Measurements from ENCODE around the gene BRIP1.

BRIP1 gene

GRCh38 chr17:61641084-61641483 is 222.2 kb downstream of the BRIP1 start:
- Histone ChIP-seq H2AFZ (no peak overlapping the region), H3K9me3 (ENCODE audit: control insufficient read depth, low read length) (no peaks in the 10 kb centered on the region), H3K9ac (no peak overlapping the region), H3K4me3 (ENCODE audit: low read depth, low read length) (no peak overlapping the region), H3K4me2 (ENCODE audit: low read length) (no peak overlapping the region), H3K27me3 (ENCODE audit: control insufficient read depth, insufficient read depth, low read length) (no peaks in the 10 kb centered on the region), H3K79me2 (no peaks in the 10 kb centered on the region), H3K27ac (no peak overlapping the region), H3K36me3 (ENCODE audit: control insufficient read depth, insufficient read depth, low read length) (no peaks in the 10 kb centered on the region), H3K4me1 (no peaks in the 10 kb centered on the region)
- TF ChIP-seq CTCF (IDR thresholded peaks at IDR 0.05): no peak

- H3K4me1 ChIP-seq: no peaks in the 10 kb centered on the region
- H2AFZ ChIP-seq: no peak overlapping the region
- H3K9me3 ChIP-seq (ENCODE audit: control insufficient read depth, low read length): no peaks in the 10 kb centered on the region
- TF ChIP-seq CTCF (IDR thresholded peaks at IDR 0.05): no peak
- H3K9ac ChIP-seq: no peak overlapping the region
- no peaks in the 10 kb centered on the region for H3K79me2 ChIP-seq
- no peaks in the 10 kb centered on the region for H3K27me3 ChIP-seq (ENCODE audit: control insufficient read depth, insufficient read depth, low read length)
- H3K4me3 ChIP-seq (ENCODE audit: low read depth, low read length): no peak overlapping the region
- no peaks in the 10 kb centered on the region for H3K36me3 ChIP-seq (ENCODE audit: control insufficient read depth, insufficient read depth, low read length)
- no peak overlapping the region for H3K27ac ChIP-seq
- no peak overlapping the region for H3K4me2 ChIP-seq (ENCODE audit: low read length)
Observed at GRCh38 chr17:61639818-61640217, 223.5 kb downstream of the BRIP1 start.

GRCh38 chr17:61638087-61638486 is 225.2 kb downstream of the BRIP1 start:
- no peaks in the 10 kb centered on the region for H3K4me1 ChIP-seq
- no peaks in the 10 kb centered on the region for H3K79me2 ChIP-seq
- no peak overlapping the region for H3K9ac ChIP-seq
- no peak for TF ChIP-seq CTCF (IDR thresholded peaks at IDR 0.05)
- no peak overlapping the region for H3K4me3 ChIP-seq (ENCODE audit: low read depth, low read length)
- no peak overlapping the region for H3K27ac ChIP-seq
- H2AFZ ChIP-seq: no peak overlapping the region
- no peaks in the 10 kb centered on the region for H3K27me3 ChIP-seq (ENCODE audit: control insufficient read depth, insufficient read depth, low read length)
- H3K4me2 ChIP-seq (ENCODE audit: low read length): no peak overlapping the region
- H3K9me3 ChIP-seq (ENCODE audit: control insufficient read depth, low read length): no peaks in the 10 kb centered on the region
- no peaks in the 10 kb centered on the region for H3K36me3 ChIP-seq (ENCODE audit: control insufficient read depth, insufficient read depth, low read length)

GRCh38 chr17:61635913-61636432 is 227.4 kb downstream of the BRIP1 start:
- H3K79me2 ChIP-seq: no peaks in the 10 kb centered on the region
- H3K27me3 ChIP-seq (ENCODE audit: control insufficient read depth, insufficient read depth, low read length): no peaks in the 10 kb centered on the region
- no peaks in the 10 kb centered on the region for H3K9me3 ChIP-seq (ENCODE audit: control insufficient read depth, low read length)
- H3K4me2 ChIP-seq (ENCODE audit: low read length): no peak overlapping the region
- no peak overlapping the region for H3K9ac ChIP-seq
- no peaks in the 10 kb centered on the region for H3K36me3 ChIP-seq (ENCODE audit: control insufficient read depth, insufficient read depth, low read length)
- H3K27ac ChIP-seq: no peak overlapping the region
- no peaks in the 10 kb centered on the region for H3K4me1 ChIP-seq
- no peak overlapping the region for H2AFZ ChIP-seq
- TF ChIP-seq CTCF (IDR thresholded peaks at IDR 0.05): no peak
- H3K4me3 ChIP-seq (ENCODE audit: low read depth, low read length): no peak overlapping the region

GRCh38 chr17:61634942-61635538 is 228.3 kb downstream of the BRIP1 start:
- no peak overlapping the region for H2AFZ ChIP-seq
- no peak overlapping the region for H3K4me3 ChIP-seq (ENCODE audit: low read depth, low read length)
- no peak overlapping the region for H3K27ac ChIP-seq
- H3K36me3 ChIP-seq (ENCODE audit: control insufficient read depth, insufficient read depth, low read length): no peaks in the 10 kb centered on the region
- no peak for TF ChIP-seq CTCF (IDR thresholded peaks at IDR 0.05)
- H3K4me2 ChIP-seq (ENCODE audit: low read length): no peak overlapping the region
- no peaks in the 10 kb centered on the region for H3K9me3 ChIP-seq (ENCODE audit: control insufficient read depth, low read length)
- H3K79me2 ChIP-seq: no peaks in the 10 kb centered on the region
- no peak overlapping the region for H3K9ac ChIP-seq
- no peaks in the 10 kb centered on the region for H3K4me1 ChIP-seq
- H3K27me3 ChIP-seq (ENCODE audit: control insufficient read depth, insufficient read depth, low read length): no peaks in the 10 kb centered on the region
